ENCODE results near the gene GDPD2.

GRCh38 chrX:70476934-70477733 lies 54.0 kb downstream of the GDPD2 start:
- TF ChIP-seq POLR2A (IDR thresholded peaks at IDR 0.05) (no peak), CTCF (IDR thresholded peaks at IDR 0.05) (no peak)
